ENCODE measurements around the gene SFTA2. TPM values are rescaled to one million over a fixed set of nuclear protein-coding genes. Genes with fewer than 3 reads are reported as not detected.

Gene SFTA2
- total and polyA plus RNA-seq, 3 donors from 2014 or later, result 0.94 TPM; not detected in 2

- Histone ChIP-seq H3K27me3 (no peaks in the 10 kb centered on the region), H3K4me3 (no peak overlapping the region), H3K9me3 (no peaks in the 10 kb centered on the region), H3K4me1 (no peaks in the 10 kb centered on the region), H3K27ac (no peak overlapping the region), H3K36me3 (ENCODE audit: low read depth, missing control alignments) (no peaks in the 10 kb centered on the region)
- intact Hi-C loops (cut with DNase I; ENCODE audit: low total_unique reads), result no loop called here
- DNase-seq, result no peak
- TF ChIP-seq CTCF (IDR thresholded peaks at IDR 0.05) (no peak), POLR2A (IDR thresholded peaks at IDR 0.05) (no peak)
- 90 to 94% methylated on average over 12 of the region's 12 CpGs for WGBS, 2 donors
These were observed 37.6 kb downstream of the SFTA2 start for GRCh38 chr6:30894381-30894780.

GRCh38 chr6:30893666-30894065 lies 38.3 kb downstream of the SFTA2 start:
- Histone ChIP-seq H3K4me1 (no peaks in the 10 kb centered on the region), H3K9me3 (no peaks in the 10 kb centered on the region), H3K4me3 (no peak overlapping the region), H3K36me3 (ENCODE audit: low read depth, missing control alignments) (no peaks in the 10 kb centered on the region), H3K27ac (no peak overlapping the region), H3K27me3 (no peaks in the 10 kb centered on the region)
- intact Hi-C loops (cut with DNase I; ENCODE audit: low total_unique reads), result no loop called here
- TF ChIP-seq CTCF (IDR thresholded peaks at IDR 0.05), result no peak
- no peak for TF ChIP-seq POLR2A (IDR thresholded peaks at IDR 0.05)
- no peak for DNase-seq
- WGBS, 2 donors, result 91 to 96% methylated on average over 8 of the region's 8 CpGs

- DNase-seq, result no peak
- WGBS, 2 donors, result 89% methylated on average over 4 to 11 of the region's 16 CpGs
- TF ChIP-seq POLR2A (IDR thresholded peaks at IDR 0.05), result no peak
- no peak for TF ChIP-seq CTCF (IDR thresholded peaks at IDR 0.05)
These were observed 38.9 kb downstream of the SFTA2 start for GRCh38 chr6:30893001-30893591.

GRCh38 chr6:30891816-30892538 lies 40.0 kb downstream of the SFTA2 start:
- 82 to 90% methylated on average over 11 to 21 of the region's 21 CpGs for WGBS, 2 donors
- no peaks in the 10 kb centered on the region for H3K9me3 ChIP-seq
- no peaks in the 10 kb centered on the region for H3K27me3 ChIP-seq
- intact Hi-C loops (cut with DNase I; ENCODE audit: low total_unique reads), result no loop called here
- H3K4me3 ChIP-seq, result no peak overlapping the region
- H3K27ac ChIP-seq, result no peak overlapping the region
- no peaks in the 10 kb centered on the region for H3K36me3 ChIP-seq (ENCODE audit: low read depth, missing control alignments)
- TF ChIP-seq POLR2A (IDR thresholded peaks at IDR 0.05) (no peak), CTCF (IDR thresholded peaks at IDR 0.05) (no peak)
- peaks cover under 1% of the 10 kb centered on the region for H3K4me1 ChIP-seq
- no peak for DNase-seq

More at GRCh38 chr6:30893001-30893591, 38.9 kb downstream of the SFTA2 start:
- Histone ChIP-seq H3K27ac (no peak overlapping the region), H3K36me3 (ENCODE audit: low read depth, missing control alignments) (no peaks in the 10 kb centered on the region), H3K27me3 (no peaks in the 10 kb centered on the region), H3K4me1 (no peaks in the 10 kb centered on the region), H3K4me3 (no peak overlapping the region), H3K9me3 (no peaks in the 10 kb centered on the region)
- intact Hi-C loops (cut with DNase I; ENCODE audit: low total_unique reads), result no loop called here

GRCh38 chr6:30891450-30891723 lies 40.6 kb downstream of the SFTA2 start:
- no peaks in the 10 kb centered on the region for H3K27me3 ChIP-seq
- no peak overlapping the region for H3K27ac ChIP-seq
- H3K4me3 ChIP-seq, result no peak overlapping the region
- no peaks in the 10 kb centered on the region for H3K36me3 ChIP-seq (ENCODE audit: low read depth, missing control alignments)
- intact Hi-C loops (cut with DNase I; ENCODE audit: low total_unique reads), result no loop called here
- DNase-seq, result no peak
- H3K4me1 ChIP-seq, result peaks cover 6% of the 10 kb centered on the region
- TF ChIP-seq CTCF (IDR thresholded peaks at IDR 0.05) (no peak), POLR2A (IDR thresholded peaks at IDR 0.05) (no peak)
- H3K9me3 ChIP-seq, result no peaks in the 10 kb centered on the region
- WGBS, 2 donors, result 94 to 98% methylated on average over 4 of the region's 4 CpGs
